ENCODE results near the gene FOCAD.

Gene FOCAD

GRCh38 chr9:21027295-21027694 is 343.2 kb downstream of the FOCAD start:
- DNase-seq (ENCODE audit: low read depth), result peak; percentile 41
- no peak; the same call in 1 of the 2 replicates for TF ChIP-seq CTCF (conservative IDR thresholded peaks at IDR 0.05; ENCODE audit: low read length)
- no peak overlapping the region for H3K4me3 ChIP-seq (ENCODE audit: low read length)

GRCh38 chr9:21028466-21028865 is 344.4 kb downstream of the FOCAD start:
- no peak for DNase-seq (ENCODE audit: low read depth)
- no peak for TF ChIP-seq CTCF (conservative IDR thresholded peaks at IDR 0.05; ENCODE audit: low read length)

DNA sequence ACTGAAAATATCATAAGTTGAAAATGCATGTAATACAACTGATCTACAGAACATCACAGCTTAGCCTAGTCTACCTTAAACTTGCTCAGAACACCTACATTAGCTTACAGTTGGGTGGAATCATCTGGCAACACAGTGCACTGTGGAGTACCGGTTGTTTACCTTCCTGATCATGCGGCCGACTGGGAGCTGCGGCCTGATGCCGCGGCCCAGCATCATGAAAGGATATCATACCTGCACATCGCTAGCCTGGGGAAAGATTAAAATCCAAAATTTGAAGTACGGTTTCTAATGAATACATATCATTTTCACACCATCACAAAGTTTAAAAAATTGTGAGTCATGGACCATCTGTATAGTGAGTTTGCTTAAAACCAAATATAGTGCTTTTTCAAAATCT is 345.6 kb downstream of the FOCAD start:
- no peak for TF ChIP-seq CTCF (conservative IDR thresholded peaks at IDR 0.05; ENCODE audit: low read length)
- DNase-seq (ENCODE audit: low read depth), result no peak
- H3K4me3 ChIP-seq (ENCODE audit: low read length), result no peak overlapping the region

More at GRCh38 chr9:21028466-21028865, 344.4 kb downstream of the FOCAD start:
- H3K4me3 ChIP-seq (ENCODE audit: low read length), result no peak overlapping the region

GRCh38 chr9:21030389-21031035 is 346.5 kb downstream of the FOCAD start:
- H3K4me3 ChIP-seq (ENCODE audit: low read length), result peak overlapping the region; percentile 72
- TF ChIP-seq CTCF (conservative IDR thresholded peaks at IDR 0.05; ENCODE audit: low read length), result no peak
- peak; percentile 72 for DNase-seq (ENCODE audit: low read depth)

- peak; percentile 36 for DNase-seq (ENCODE audit: low read depth)
Measured at GRCh38 chr9:21031091-21031807, 347.2 kb downstream of the FOCAD start, which contains the start of gene HACD4. TSS of gene HACD4 (minus strand) at chr9:21031640. CDS start at chr9:21031590, 50 bp downstream.

GRCh38 chr9:21031808-21032183 is 347.7 kb downstream of the FOCAD start:
- peak overlapping the region; percentile 72 for H3K4me3 ChIP-seq (ENCODE audit: low read length)
- DNase-seq (ENCODE audit: low read depth), result no peak

More at GRCh38 chr9:21031091-21031807, 347.2 kb downstream of the FOCAD start, which contains the start of gene HACD4:
- peak within 1 kb of the TSS; percentile 72 for H3K4me3 ChIP-seq (ENCODE audit: low read length)
- no peak for TF ChIP-seq CTCF (conservative IDR thresholded peaks at IDR 0.05; ENCODE audit: low read length)

More at GRCh38 chr9:21031808-21032183, 347.7 kb downstream of the FOCAD start:
- no peak for TF ChIP-seq CTCF (conservative IDR thresholded peaks at IDR 0.05; ENCODE audit: low read length)
